ENCODE results near the gene PLXNA4. TPM values are rescaled to one million over a fixed set of nuclear protein-coding genes. Genes with fewer than 3 reads are reported as not detected.

PLXNA4 gene
- total RNA-seq, 1 experiment from 2014 or later, result 0.81 TPM

GRCh38 chr7:132110692-132111091, 465.6 kb downstream of the PLXNA4 start (continued):
- TF ChIP-seq SMAD4 (CRISPR knock-in tag; IDR thresholded peaks at IDR 0.05), result no peak
- TF ChIP-seq, protein P1, sequence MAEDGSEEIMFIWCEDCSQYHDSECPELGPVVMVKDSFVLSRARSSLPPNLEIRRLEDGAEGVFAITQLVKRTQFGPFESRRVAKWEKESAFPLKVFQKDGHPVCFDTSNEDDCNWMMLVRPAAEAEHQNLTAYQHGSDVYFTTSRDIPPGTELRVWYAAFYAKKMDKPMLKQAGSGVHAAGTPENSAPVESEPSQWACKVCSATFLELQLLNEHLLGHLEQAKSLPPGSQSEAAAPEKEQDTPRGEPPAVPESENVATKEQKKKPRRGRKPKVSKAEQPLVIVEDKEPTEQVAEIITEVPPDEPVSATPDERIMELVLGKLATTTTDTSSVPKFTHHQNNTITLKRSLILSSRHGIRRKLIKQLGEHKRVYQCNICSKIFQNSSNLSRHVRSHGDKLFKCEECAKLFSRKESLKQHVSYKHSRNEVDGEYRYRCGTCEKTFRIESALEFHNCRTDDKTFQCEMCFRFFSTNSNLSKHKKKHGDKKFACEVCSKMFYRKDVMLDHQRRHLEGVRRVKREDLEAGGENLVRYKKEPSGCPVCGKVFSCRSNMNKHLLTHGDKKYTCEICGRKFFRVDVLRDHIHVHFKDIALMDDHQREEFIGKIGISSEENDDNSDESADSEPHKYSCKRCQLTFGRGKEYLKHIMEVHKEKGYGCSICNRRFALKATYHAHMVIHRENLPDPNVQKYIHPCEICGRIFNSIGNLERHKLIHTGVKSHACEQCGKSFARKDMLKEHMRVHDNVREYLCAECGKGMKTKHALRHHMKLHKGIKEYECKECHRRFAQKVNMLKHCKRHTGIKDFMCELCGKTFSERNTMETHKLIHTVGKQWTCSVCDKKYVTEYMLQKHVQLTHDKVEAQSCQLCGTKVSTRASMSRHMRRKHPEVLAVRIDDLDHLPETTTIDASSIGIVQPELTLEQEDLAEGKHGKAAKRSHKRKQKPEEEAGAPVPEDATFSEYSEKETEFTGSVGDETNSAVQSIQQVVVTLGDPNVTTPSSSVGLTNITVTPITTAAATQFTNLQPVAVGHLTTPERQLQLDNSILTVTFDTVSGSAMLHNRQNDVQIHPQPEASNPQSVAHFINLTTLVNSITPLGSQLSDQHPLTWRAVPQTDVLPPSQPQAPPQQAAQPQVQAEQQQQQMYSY (CRISPR knock-in tag; IDR thresholded peaks at IDR 0.05), result no peak

DNA sequence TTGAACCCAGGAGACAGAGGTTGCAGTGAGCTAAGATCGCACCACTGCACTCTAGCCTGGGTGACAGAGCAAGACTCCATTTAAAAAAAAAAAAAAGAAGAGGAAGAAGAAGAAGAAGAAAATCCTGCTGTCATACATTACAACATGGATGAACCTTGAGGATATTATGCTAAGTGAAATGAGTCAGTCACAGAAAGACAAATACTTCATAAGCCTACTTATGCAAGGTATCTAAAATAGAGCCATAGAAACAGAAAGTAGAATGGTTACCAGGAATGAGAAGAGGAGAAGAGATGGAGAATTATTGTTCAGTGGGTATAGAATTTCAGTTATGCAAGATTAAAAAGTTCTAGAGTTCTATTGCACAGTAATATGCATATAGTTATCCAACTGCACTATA, 466.5 kb downstream of the PLXNA4 start:
- TF ChIP-seq FOXJ3 (CRISPR knock-in tag; IDR thresholded peaks at IDR 0.05; ENCODE audit: borderline replicate concordance) (no peak), ZNF317 (CRISPR knock-in tag; IDR thresholded peaks at IDR 0.05; ENCODE audit: borderline replicate concordance, low read depth) (no peak), IRF2 (CRISPR knock-in tag; IDR thresholded peaks at IDR 0.05; ENCODE audit: borderline replicate concordance, low read depth) (no peak), NR3C1 (CRISPR knock-in tag; conservative IDR thresholded peaks at IDR 0.05; ENCODE audit: low read depth) (no peak), HMGXB4 (CRISPR knock-in tag; IDR thresholded peaks at IDR 0.05) (no peak), ATF1 (CRISPR knock-in tag; IDR thresholded peaks at IDR 0.05) (no peak), ESRRA (CRISPR knock-in tag; IDR thresholded peaks at IDR 0.05; ENCODE audit: borderline replicate concordance) (no peak), GABPB1 (CRISPR knock-in tag; IDR thresholded peaks at IDR 0.05) (no peak), ELF4 (CRISPR knock-in tag; IDR thresholded peaks at IDR 0.05; ENCODE audit: low read depth) (no peak)
- TF ChIP-seq, protein P2, sequence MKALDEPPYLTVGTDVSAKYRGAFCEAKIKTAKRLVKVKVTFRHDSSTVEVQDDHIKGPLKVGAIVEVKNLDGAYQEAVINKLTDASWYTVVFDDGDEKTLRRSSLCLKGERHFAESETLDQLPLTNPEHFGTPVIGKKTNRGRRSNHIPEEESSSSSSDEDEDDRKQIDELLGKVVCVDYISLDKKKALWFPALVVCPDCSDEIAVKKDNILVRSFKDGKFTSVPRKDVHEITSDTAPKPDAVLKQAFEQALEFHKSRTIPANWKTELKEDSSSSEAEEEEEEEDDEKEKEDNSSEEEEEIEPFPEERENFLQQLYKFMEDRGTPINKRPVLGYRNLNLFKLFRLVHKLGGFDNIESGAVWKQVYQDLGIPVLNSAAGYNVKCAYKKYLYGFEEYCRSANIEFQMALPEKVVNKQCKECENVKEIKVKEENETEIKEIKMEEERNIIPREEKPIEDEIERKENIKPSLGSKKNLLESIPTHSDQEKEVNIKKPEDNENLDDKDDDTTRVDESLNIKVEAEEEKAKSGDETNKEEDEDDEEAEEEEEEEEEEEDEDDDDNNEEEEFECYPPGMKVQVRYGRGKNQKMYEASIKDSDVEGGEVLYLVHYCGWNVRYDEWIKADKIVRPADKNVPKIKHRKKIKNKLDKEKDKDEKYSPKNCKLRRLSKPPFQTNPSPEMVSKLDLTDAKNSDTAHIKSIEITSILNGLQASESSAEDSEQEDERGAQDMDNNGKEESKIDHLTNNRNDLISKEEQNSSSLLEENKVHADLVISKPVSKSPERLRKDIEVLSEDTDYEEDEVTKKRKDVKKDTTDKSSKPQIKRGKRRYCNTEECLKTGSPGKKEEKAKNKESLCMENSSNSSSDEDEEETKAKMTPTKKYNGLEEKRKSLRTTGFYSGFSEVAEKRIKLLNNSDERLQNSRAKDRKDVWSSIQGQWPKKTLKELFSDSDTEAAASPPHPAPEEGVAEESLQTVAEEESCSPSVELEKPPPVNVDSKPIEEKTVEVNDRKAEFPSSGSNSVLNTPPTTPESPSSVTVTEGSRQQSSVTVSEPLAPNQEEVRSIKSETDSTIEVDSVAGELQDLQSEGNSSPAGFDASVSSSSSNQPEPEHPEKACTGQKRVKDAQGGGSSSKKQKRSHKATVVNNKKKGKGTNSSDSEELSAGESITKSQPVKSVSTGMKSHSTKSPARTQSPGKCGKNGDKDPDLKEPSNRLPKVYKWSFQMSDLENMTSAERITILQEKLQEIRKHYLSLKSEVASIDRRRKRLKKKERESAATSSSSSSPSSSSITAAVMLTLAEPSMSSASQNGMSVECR (CRISPR knock-in tag; IDR thresholded peaks at IDR 0.05; ENCODE audit: borderline replicate concordance), result no peak
- TF ChIP-seq, protein P3, sequence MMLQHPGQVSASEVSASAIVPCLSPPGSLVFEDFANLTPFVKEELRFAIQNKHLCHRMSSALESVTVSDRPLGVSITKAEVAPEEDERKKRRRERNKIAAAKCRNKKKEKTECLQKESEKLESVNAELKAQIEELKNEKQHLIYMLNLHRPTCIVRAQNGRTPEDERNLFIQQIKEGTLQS (CRISPR knock-in tag; conservative IDR thresholded peaks at IDR 0.05), result no peak
- TF ChIP-seq, protein P4, sequence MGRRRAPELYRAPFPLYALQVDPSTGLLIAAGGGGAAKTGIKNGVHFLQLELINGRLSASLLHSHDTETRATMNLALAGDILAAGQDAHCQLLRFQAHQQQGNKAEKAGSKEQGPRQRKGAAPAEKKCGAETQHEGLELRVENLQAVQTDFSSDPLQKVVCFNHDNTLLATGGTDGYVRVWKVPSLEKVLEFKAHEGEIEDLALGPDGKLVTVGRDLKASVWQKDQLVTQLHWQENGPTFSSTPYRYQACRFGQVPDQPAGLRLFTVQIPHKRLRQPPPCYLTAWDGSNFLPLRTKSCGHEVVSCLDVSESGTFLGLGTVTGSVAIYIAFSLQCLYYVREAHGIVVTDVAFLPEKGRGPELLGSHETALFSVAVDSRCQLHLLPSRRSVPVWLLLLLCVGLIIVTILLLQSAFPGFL (CRISPR knock-in tag; IDR thresholded peaks at IDR 0.05; ENCODE audit: borderline replicate concordance), result no peak
- H3K27ac Mint-ChIP-seq, result no peak overlapping the region
- no peak for DNase-seq (ENCODE audit: low spot score)
- no peaks in the 10 kb centered on the region for H3K27me3 Mint-ChIP-seq (ENCODE audit: low read depth)
- ChIA-PET POLR2A (no interaction called here), CTCF (no interaction called here)
- peaks cover 8% of the 10 kb centered on the region for H3K4me1 Mint-ChIP-seq
- no peaks in the 10 kb centered on the region for H3K9me3 Mint-ChIP-seq
- no peak overlapping the region for H3K4me3 Mint-ChIP-seq
- no peaks in the 10 kb centered on the region for H3K36me3 Mint-ChIP-seq
- no peak for ATAC-seq

All from WTC11 (cell line).